HEK293 (cell line): ENCODE data around the gene HTT.

Experiments
- CTCF ChIA-PET: fragments of 350-600 bp; formaldehyde crosslinking; extraction: SDS; loops from one replicate; lab custom pipeline; 2021; ENCODE audit warnings: antibody characterized with exemption; lab: Yijun Ruan, JAX
- POLR2A ChIA-PET: fragments of 300-600 bp; formaldehyde crosslinking; extraction: SDS; loops from one replicate; lab custom pipeline; 2020; ENCODE audit warnings: antibody characterized with exemption, inconsistent platforms; lab: Yijun Ruan, JAX
- H3K27ac ChIP-seq: fragments of 200-500 bp; sonication (Bioruptor generic); 2 replicates; pipeline ENCODE4 v1.5.1; 2014; ENCODE audit warnings: low read depth, low read length, control low read depth, inconsistent platforms; ENCODE audit errors: extremely low read depth
- H3K36me3 ChIP-seq, 2 experiments: fragments of 200-500 bp in 1 of 2; sonication (Bioruptor generic) in 1 of 2; 1 replicate in 1 of 2; 2 replicates in 1 of 2; pipeline ENCODE4 v1.5.1; 2014 to 2017; ENCODE audit warnings: inconsistent platforms in 2 of 2, low read length in 2 of 2; ENCODE audit not compliant: control insufficient read depth in 2 of 2, insufficient read depth in 1 of 2
- H3K4me1 ChIP-seq: fragments of 200-500 bp; sonication (Bioruptor generic); 2 replicates; pipeline ENCODE4 v1.5.1; 2014; ENCODE audit warnings: mild to moderate bottlenecking, low read length, inconsistent platforms; ENCODE audit not compliant: control insufficient read depth, insufficient read depth
- H3K4me3 ChIP-seq: 2 replicates; pipeline ENCODE4 v1.5.1; 2011; ENCODE audit warnings: low read depth, mild to moderate bottlenecking, control low read depth, low read length, moderate library complexity
- H3K9me3 ChIP-seq: fragments of 200-500 bp; sonication (Bioruptor generic); 2 replicates; pipeline ENCODE4 v1.5.1; 2014; ENCODE audit warnings: low read depth, low read length, inconsistent platforms; ENCODE audit not compliant: control insufficient read depth, insufficient read depth
- ELK4 ChIP-seq: IDR thresholded peaks from 2 replicates; pipeline ENCODE4 v1.6.1; 2011; ENCODE audit warnings: mild to moderate bottlenecking, low read depth, low read length, borderline replicate concordance
- GLIS2 ChIP-seq: fragments of 450-650 bp; formaldehyde crosslinking; IDR thresholded peaks from 2 replicates; pipeline ENCODE4 v1.5.1; 2016; ENCODE audit warnings: missing biosample characterization, missing genetic modification characterization
- REST ChIP-seq: fragments of 450-650 bp; formaldehyde crosslinking; IDR thresholded peaks from 2 replicates; pipeline ENCODE4 v1.5.1; 2016; ENCODE audit warnings: missing biosample characterization, missing genetic modification characterization
- ZBTB20 ChIP-seq: fragments of 450-650 bp; formaldehyde crosslinking; IDR thresholded peaks from 2 replicates; pipeline ENCODE4 v1.5.1; 2016; ENCODE audit warnings: missing biosample characterization, missing genetic modification characterization
- ZBTB44 ChIP-seq: fragments of 450-650 bp; IDR thresholded peaks from 2 replicates; pipeline ENCODE4 v1.5.1; 2018; ENCODE audit warnings: missing biosample characterization, mild to moderate bottlenecking, missing genetic modification characterization
- ZBTB7A ChIP-seq: fragments of 450-650 bp; formaldehyde crosslinking; IDR thresholded peaks from 2 replicates; pipeline ENCODE4 v1.5.1; 2016; ENCODE audit warnings: low read depth, missing biosample characterization, missing genetic modification characterization
- ZNF114 ChIP-seq: fragments of 450-650 bp; formaldehyde crosslinking; IDR thresholded peaks from 2 replicates; pipeline ENCODE4 v1.5.0; 2017; ENCODE audit warnings: missing biosample characterization, missing genetic modification characterization
- ZNF138 ChIP-seq: fragments of 450-650 bp; formaldehyde crosslinking; IDR thresholded peaks from 2 replicates; pipeline ENCODE4 v1.5.1; 2016; ENCODE audit warnings: missing biosample characterization, missing genetic modification characterization, borderline replicate concordance
- ZNF157 ChIP-seq: fragments of 450-650 bp; formaldehyde crosslinking; IDR thresholded peaks from 2 replicates; pipeline ENCODE4 v1.5.1; 2016; ENCODE audit warnings: missing biosample characterization, missing genetic modification characterization
- ZNF302 ChIP-seq: fragments of 450-650 bp; formaldehyde crosslinking; IDR thresholded peaks from 2 replicates; pipeline ENCODE4 v1.5.1; 2016; ENCODE audit warnings: missing biosample characterization, missing genetic modification characterization, low read depth
- ZNF324 ChIP-seq: fragments of 450-650 bp; formaldehyde crosslinking; IDR thresholded peaks from 2 replicates; pipeline ENCODE4 v1.5.1; 2016; ENCODE audit warnings: missing biosample characterization, missing genetic modification characterization
- ZNF571 ChIP-seq: fragments of 450-650 bp; formaldehyde crosslinking; IDR thresholded peaks from 2 replicates; pipeline ENCODE4 v1.5.0; 2017; ENCODE audit warnings: missing biosample characterization, missing genetic modification characterization
- ZNF658 ChIP-seq: fragments of 450-650 bp; formaldehyde crosslinking; IDR thresholded peaks from 2 replicates; pipeline ENCODE4; 2016; ENCODE audit warnings: missing biosample characterization, missing genetic modification characterization
- ZNF692 ChIP-seq: fragments of 450-650 bp; formaldehyde crosslinking; IDR thresholded peaks from 2 replicates; pipeline ENCODE4 v1.5.1; 2016; ENCODE audit warnings: missing biosample characterization, missing genetic modification characterization
- ZNF776 ChIP-seq: fragments of 450-650 bp; formaldehyde crosslinking; IDR thresholded peaks from 2 replicates; pipeline ENCODE4 v1.5.0; 2017; ENCODE audit warnings: missing biosample characterization, missing genetic modification characterization, borderline replicate concordance
- ZNF791 ChIP-seq: fragments of 450-650 bp; formaldehyde crosslinking; IDR thresholded peaks from 2 replicates; pipeline ENCODE4 v1.5.1; 2016; ENCODE audit warnings: missing biosample characterization, missing genetic modification characterization
- ZNF830 ChIP-seq: fragments of 450-650 bp; IDR thresholded peaks from 2 replicates; pipeline ENCODE4 v1.5.0; 2018; ENCODE audit warnings: missing biosample characterization, missing genetic modification characterization, low read depth, mild to moderate bottlenecking, moderate library complexity
- TF ChIP-seq, protein P1 (sequence below): fragments of 450-650 bp; formaldehyde crosslinking; IDR thresholded peaks from 2 replicates; pipeline ENCODE4 v1.5.1; 2016; ENCODE audit warnings: missing biosample characterization, missing genetic modification characterization, borderline replicate concordance

The HTT gene

DNA sequence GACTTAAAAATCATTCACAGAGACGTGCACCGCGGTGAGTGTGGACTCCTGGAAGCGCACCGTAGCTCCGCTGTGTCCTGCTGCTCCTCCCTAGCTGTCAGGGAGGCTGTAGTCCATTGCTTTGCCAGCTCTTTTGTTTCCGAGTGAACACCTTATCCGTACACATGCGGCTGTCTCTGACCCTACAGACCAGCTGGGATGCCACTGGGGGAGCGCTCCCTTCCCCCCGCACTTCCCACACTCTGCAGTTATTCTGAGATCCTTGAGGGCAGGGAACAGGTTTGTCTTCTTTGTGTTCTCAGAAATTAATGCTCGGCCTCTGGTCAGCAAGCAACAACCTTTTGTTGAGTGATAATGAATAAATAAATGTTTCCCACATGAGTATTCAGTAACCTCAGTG, 140.8 kb downstream of the HTT start (continued):
- TF ChIP-seq, protein P1, sequence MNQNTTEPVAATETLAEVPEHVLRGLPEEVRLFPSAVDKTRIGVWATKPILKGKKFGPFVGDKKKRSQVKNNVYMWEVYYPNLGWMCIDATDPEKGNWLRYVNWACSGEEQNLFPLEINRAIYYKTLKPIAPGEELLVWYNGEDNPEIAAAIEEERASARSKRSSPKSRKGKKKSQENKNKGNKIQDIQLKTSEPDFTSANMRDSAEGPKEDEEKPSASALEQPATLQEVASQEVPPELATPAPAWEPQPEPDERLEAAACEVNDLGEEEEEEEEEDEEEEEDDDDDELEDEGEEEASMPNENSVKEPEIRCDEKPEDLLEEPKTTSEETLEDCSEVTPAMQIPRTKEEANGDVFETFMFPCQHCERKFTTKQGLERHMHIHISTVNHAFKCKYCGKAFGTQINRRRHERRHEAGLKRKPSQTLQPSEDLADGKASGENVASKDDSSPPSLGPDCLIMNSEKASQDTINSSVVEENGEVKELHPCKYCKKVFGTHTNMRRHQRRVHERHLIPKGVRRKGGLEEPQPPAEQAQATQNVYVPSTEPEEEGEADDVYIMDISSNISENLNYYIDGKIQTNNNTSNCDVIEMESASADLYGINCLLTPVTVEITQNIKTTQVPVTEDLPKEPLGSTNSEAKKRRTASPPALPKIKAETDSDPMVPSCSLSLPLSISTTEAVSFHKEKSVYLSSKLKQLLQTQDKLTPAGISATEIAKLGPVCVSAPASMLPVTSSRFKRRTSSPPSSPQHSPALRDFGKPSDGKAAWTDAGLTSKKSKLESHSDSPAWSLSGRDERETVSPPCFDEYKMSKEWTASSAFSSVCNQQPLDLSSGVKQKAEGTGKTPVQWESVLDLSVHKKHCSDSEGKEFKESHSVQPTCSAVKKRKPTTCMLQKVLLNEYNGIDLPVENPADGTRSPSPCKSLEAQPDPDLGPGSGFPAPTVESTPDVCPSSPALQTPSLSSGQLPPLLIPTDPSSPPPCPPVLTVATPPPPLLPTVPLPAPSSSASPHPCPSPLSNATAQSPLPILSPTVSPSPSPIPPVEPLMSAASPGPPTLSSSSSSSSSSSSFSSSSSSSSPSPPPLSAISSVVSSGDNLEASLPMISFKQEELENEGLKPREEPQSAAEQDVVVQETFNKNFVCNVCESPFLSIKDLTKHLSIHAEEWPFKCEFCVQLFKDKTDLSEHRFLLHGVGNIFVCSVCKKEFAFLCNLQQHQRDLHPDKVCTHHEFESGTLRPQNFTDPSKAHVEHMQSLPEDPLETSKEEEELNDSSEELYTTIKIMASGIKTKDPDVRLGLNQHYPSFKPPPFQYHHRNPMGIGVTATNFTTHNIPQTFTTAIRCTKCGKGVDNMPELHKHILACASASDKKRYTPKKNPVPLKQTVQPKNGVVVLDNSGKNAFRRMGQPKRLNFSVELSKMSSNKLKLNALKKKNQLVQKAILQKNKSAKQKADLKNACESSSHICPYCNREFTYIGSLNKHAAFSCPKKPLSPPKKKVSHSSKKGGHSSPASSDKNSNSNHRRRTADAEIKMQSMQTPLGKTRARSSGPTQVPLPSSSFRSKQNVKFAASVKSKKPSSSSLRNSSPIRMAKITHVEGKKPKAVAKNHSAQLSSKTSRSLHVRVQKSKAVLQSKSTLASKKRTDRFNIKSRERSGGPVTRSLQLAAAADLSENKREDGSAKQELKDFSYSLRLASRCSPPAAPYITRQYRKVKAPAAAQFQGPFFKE = no peak
- TF ChIP-seq ZBTB44 (no peak), ZNF302 (tag by site-specific recombination) (no peak), ZNF791 (no peak), ZNF138 (no peak), ZNF658 (tag by site-specific recombination) (no peak), ZNF324 (no peak)

- TF ChIP-seq ELK4 = no peak
- TF ChIP-seq REST (tag by site-specific recombination) = no peak
- no peak for TF ChIP-seq ZBTB20 (tag by site-specific recombination)
- no peak for TF ChIP-seq ZNF692
- no peak for TF ChIP-seq ZNF114 (tag by site-specific recombination)
- TF ChIP-seq ZNF776 (tag by site-specific recombination) = no peak
- no peak for TF ChIP-seq ZNF157 (tag by site-specific recombination)
- TF ChIP-seq GLIS2 (tag by site-specific recombination) = no peak
- TF ChIP-seq ZNF571 (tag by site-specific recombination) = no peak
- no peak for TF ChIP-seq ZNF830
- no peak for TF ChIP-seq ZBTB7A
- ChIA-PET CTCF (no interaction called here), POLR2A (no interaction called here)
- H3K36me3 ChIP-seq = peaks cover 0 to 86% of the 10 kb centered on the region in 2 experiments; a peak in 1 of 3 replicates
- H3K4me1 ChIP-seq = no peaks in the 10 kb centered on the region
- no peak overlapping the region for H3K27ac ChIP-seq
- no peaks in the 10 kb centered on the region for H3K9me3 ChIP-seq
- no peak overlapping the region for H3K4me3 ChIP-seq
Measured at GRCh38 chr4:3215733-3216132, 141.3 kb downstream of the HTT start.
